Colonic mucosa (tissue), 4 donors: ENCODE results near the gene PNLIPRP2. TPM values are rescaled to one million over a fixed set of nuclear protein-coding genes. Genes with fewer than 3 reads are reported as not detected.

Source experiments
- DNase-seq: peaks from one replicate; pipeline ENCODE4 v3.0.0-alpha.2; 2020
- H3K27ac ChIP-seq: fragments of 200-600 bp; one replicate; pipeline ENCODE4 v1.8.0; 2021
- H3K27me3 ChIP-seq: fragments of 200-600 bp; one replicate; pipeline ENCODE4 v1.8.0; 2021
- H3K36me3 ChIP-seq: fragments of 200-600 bp; one replicate; pipeline ENCODE4 v1.8.0; 2021
- H3K4me1 ChIP-seq: fragments of 200-600 bp; one replicate; pipeline ENCODE4 v1.8.0; 2021; ENCODE audit warnings: mild to moderate bottlenecking
- H3K4me3 ChIP-seq: fragments of 200-600 bp; one replicate; pipeline ENCODE4 v1.8.0; 2021
- H3K9ac ChIP-seq, 2 donors: one replicate each; pipeline ENCODE4 v1.7.0; 2013; ENCODE audit warnings: control low read depth in 2 of 2, low read depth in 2 of 2, low read length in 2 of 2
- H3K9me3 ChIP-seq: fragments of 200-600 bp; one replicate; pipeline ENCODE4 v1.8.0; 2021
- intact Hi-C: fragments of 100-400 bp; cut with DNase I; formaldehyde crosslinking; loops from one replicate; pipeline ENCODE4 v1.14.1; 2022
- total RNA-seq, 2 donors: library from RNA; stranded (reverse); fragmentation: NEBNext Ultra II Directional in 1 of 2; extraction: Animal tissue kit (Norgen Biotek cat#: 25700) in 1 of 2; gene quantifications; one replicate each; pipeline ENCODE4 v1.2.1, GENCODE V29; 2021
- TF ChIP-seq, protein P1 (sequence below): fragments of 200-600 bp; IDR thresholded peaks from one replicate; pipeline ENCODE4 v1.8.0; 2022; ENCODE audit warnings: antibody characterized with exemption, mild to moderate bottlenecking
- donor health status: healthy.
- donor health status: DM: no; HTN: no; CAD: no.
- donor health status: DM: no; HTN: no; CAD: no.

PNLIPRP2 gene
- total RNA-seq, 2 donors from 2014 or later, result 5.0 to 9.1 TPM

DNA sequence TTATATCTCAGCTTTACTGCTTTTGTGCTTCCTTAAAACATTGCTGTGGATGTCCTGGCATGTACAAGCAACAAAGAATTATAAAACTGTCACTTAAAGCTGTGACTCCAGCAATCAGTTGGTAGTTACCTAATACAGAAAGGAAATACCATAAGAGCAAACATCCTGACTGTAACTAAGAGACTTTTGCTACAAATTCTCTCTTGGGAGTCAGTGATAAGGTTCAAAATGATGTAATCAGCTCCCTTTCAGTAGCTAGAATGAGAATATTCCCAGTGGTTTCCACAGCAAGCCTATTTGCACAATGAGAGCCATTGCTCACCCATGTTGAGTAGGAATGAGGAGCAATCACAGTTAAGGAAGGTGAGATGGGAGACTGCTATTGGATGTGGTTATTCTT, 22.4 kb upstream of the PNLIPRP2 start:
- Histone ChIP-seq H3K27me3 (no peaks in the 10 kb centered on the region), H3K9me3 (no peaks in the 10 kb centered on the region), H3K9ac (no peak overlapping the region), H3K4me1 (no peaks in the 10 kb centered on the region), H3K27ac (no peak overlapping the region), H3K4me3 (no peak overlapping the region), H3K36me3 (no peaks in the 10 kb centered on the region)
- intact Hi-C loops, result no loop called here
- no peak for DNase-seq
- TF ChIP-seq, protein P1, sequence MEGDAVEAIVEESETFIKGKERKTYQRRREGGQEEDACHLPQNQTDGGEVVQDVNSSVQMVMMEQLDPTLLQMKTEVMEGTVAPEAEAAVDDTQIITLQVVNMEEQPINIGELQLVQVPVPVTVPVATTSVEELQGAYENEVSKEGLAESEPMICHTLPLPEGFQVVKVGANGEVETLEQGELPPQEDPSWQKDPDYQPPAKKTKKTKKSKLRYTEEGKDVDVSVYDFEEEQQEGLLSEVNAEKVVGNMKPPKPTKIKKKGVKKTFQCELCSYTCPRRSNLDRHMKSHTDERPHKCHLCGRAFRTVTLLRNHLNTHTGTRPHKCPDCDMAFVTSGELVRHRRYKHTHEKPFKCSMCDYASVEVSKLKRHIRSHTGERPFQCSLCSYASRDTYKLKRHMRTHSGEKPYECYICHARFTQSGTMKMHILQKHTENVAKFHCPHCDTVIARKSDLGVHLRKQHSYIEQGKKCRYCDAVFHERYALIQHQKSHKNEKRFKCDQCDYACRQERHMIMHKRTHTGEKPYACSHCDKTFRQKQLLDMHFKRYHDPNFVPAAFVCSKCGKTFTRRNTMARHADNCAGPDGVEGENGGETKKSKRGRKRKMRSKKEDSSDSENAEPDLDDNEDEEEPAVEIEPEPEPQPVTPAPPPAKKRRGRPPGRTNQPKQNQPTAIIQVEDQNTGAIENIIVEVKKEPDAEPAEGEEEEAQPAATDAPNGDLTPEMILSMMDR, result no peak

DNA sequence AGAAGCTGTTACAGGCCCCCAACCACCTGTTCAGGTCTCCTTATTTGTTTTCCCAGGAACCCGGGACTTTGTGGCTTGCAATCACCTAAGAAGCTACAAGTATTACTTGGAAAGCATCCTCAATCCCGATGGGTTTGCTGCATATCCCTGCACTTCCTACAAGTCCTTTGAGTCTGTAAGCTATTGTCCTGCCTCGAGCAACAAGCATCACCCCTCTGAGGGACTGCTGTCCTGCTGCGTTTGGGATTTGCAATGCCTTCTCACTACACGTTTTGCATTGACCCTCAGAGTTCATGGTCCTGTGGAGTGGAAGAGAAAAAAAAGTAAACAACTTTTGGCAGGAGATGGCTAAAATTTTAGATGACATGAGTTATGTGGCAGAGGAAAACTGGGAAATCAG, 20.8 kb upstream of the PNLIPRP2 start:
- no peaks in the 10 kb centered on the region for H3K27me3 ChIP-seq
- no peak overlapping the region for H3K27ac ChIP-seq
- no peaks in the 10 kb centered on the region for H3K4me1 ChIP-seq
- intact Hi-C loops, result no loop called here
- no peaks in the 10 kb centered on the region for H3K9me3 ChIP-seq
- H3K9ac ChIP-seq, result no peak overlapping the region
- H3K36me3 ChIP-seq, result no peaks in the 10 kb centered on the region
- DNase-seq, result no peak
- TF ChIP-seq, protein P1, result no peak
- no peak overlapping the region for H3K4me3 ChIP-seq

DNA sequence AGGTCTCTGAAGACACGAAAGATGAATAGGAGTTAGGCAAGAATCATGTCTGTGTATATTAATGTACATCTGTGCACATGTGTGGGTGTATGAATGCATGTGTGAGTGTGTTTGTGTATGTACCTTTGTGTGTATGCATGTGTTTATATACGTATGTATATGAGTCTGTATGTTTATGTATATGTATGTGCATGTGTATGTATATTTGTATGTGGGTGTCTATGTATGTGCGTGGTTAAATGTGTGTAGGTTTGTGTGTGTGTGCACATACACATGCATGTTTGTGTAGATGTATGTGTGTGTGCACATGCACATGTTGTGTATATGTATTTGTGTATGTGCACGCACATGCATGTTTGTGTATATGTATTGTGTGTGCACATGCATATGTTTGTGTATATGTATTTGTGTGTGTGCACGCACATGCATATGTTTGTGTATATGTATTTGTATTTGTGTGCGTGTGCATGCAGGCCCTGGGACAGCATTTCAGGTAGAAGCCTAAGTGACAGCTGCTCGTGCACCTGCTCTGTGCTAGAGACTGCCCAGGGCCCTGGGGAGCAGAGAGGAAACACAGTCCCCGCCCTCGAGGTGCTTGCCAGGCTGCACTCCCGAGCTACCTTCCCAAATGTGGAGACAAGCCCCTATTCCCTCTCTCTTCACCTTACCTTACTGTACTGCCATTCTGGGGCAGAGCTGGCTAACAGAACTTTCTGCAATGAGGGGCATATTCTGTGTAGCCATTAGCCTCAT, 17.9 kb upstream of the PNLIPRP2 start:
- no peak overlapping the region for H3K4me3 ChIP-seq
- H3K4me1 ChIP-seq, result no peaks in the 10 kb centered on the region
- TF ChIP-seq, protein P1, result no peak
- DNase-seq, result no peak
- H3K36me3 ChIP-seq, result no peaks in the 10 kb centered on the region
- no peaks in the 10 kb centered on the region for H3K9me3 ChIP-seq
- intact Hi-C loops, result no loop called here
- no peaks in the 10 kb centered on the region for H3K27me3 ChIP-seq
- no peak overlapping the region for H3K27ac ChIP-seq
- no peak overlapping the region for H3K9ac ChIP-seq

DNA sequence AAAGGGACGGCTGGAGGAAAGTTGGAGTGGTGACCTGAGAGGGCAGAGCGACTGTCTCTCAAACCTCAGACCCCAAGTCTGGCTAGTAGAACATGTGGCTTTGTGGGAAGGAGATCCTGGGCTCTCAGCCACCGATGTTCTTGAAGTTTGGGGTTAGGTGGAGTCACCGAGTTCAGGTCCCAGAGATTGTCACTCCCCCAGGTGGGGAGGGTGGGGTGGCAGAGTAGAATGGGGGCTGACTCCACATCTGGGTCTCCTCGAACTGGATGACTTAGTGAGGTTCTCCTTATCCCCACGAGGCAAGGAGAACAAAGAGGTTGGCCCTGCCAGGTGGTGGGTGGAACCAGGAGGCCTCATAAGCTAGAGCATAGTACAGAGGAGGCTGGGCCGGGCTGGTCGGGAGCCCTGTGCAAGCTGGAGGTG, 14.7 kb upstream of the PNLIPRP2 start:
- Histone ChIP-seq H3K36me3 (no peaks in the 10 kb centered on the region), H3K4me1 (no peaks in the 10 kb centered on the region), H3K27ac (no peak overlapping the region), H3K9ac (no peak overlapping the region), H3K4me3 (no peak overlapping the region), H3K27me3 (peaks cover 9% of the 10 kb centered on the region), H3K9me3 (no peaks in the 10 kb centered on the region)
- TF ChIP-seq, protein P1, result no peak
- intact Hi-C loops, result no loop called here
- no peak for DNase-seq

DNA sequence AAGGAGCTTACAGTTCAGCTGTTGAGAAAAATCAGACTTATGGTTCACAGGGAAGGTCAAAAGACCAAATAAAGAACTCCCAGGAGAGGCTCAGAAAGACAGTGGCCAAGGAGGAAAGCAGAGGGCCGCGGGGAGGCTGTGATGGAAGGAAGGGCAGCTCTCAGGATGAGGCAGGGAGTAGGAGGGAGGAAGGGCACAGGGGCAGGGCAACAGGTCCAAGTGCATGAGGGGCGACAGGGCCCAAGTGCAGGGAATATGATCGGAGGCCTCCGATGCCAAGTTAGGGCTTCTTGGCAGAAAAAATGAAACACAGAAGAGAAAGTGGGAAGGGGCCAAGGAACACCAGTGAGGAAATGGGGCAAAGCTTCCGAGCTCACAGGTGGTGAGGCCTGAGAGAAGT, 13.4 kb upstream of the PNLIPRP2 start:
- Histone ChIP-seq H3K9me3 (no peaks in the 10 kb centered on the region), H3K27me3 (peaks cover 9% of the 10 kb centered on the region), H3K4me3 (no peak overlapping the region), H3K27ac (no peak overlapping the region), H3K4me1 (no peaks in the 10 kb centered on the region), H3K36me3 (no peaks in the 10 kb centered on the region), H3K9ac (no peak overlapping the region)
- TF ChIP-seq, protein P1, result no peak
- no peak for DNase-seq
- intact Hi-C loops, result no loop called here
